HG03175 (cell line): ENCODE results near the gene TACR2.

Experiments
- ATAC-seq: cut with Tn5 transposase; IDR thresholded peaks from one replicate; pipeline ENCODE4 v1.9.1; 2021; ENCODE audit warnings: mild to moderate bottlenecking, moderate library complexity; ENCODE audit not compliant: unreplicated experiment

The TACR2 gene

GRCh38 chr10:69377191-69377590, 39.5 kb downstream of the TACR2 start:
- no peak for ATAC-seq

GRCh38 chr10:69376662-69377061, 40.1 kb downstream of the TACR2 start:
- no peak for ATAC-seq

GRCh38 chr10:69375307-69376151, 41.2 kb downstream of the TACR2 start:
- no peak for ATAC-seq

GRCh38 chr10:69374931-69375306, 41.8 kb downstream of the TACR2 start:
- no peak for ATAC-seq

GRCh38 chr10:69374242-69374641, 42.5 kb downstream of the TACR2 start:
- no peak for ATAC-seq

GRCh38 chr10:69372126-69372980, 44.4 kb downstream of the TACR2 start:
- ATAC-seq = no peak

GRCh38 chr10:69367469-69367868, 49.2 kb downstream of the TACR2 start:
- ATAC-seq = no peak

- ATAC-seq = no peak
These were observed 50.0 kb downstream of the TACR2 start for GRCh38 chr10:69366738-69367137.

GRCh38 chr10:69364232-69364940, 52.3 kb downstream of the TACR2 start:
- no peak for ATAC-seq

GRCh38 chr10:69363666-69364065, 53.1 kb downstream of the TACR2 start:
- ATAC-seq = no peak

- no peak for ATAC-seq
These were observed 54.2 kb downstream of the TACR2 start for GRCh38 chr10:69362471-69362954.

- no peak for ATAC-seq
These were observed 55.5 kb downstream of the TACR2 start for GRCh38 chr10:69361303-69361614.

- ATAC-seq = no peak
These were observed 56.0 kb downstream of the TACR2 start for GRCh38 chr10:69360485-69361302.

GRCh38 chr10:69359594-69359993, 57.1 kb downstream of the TACR2 start:
- no peak for ATAC-seq

- no peak for ATAC-seq
These were observed 57.6 kb downstream of the TACR2 start for GRCh38 chr10:69359148-69359547.

GRCh38 chr10:69358148-69358795, 58.4 kb downstream of the TACR2 start:
- no peak for ATAC-seq

GRCh38 chr10:69356187-69356586, 60.5 kb downstream of the TACR2 start:
- ATAC-seq = no peak

- no peak for ATAC-seq
These were observed 62.6 kb downstream of the TACR2 start for GRCh38 chr10:69353977-69354635.
